HepG2 (cell line): Measurements from ENCODE around the gene GNAS. TPM values are rescaled to one million over a fixed set of nuclear protein-coding genes. Genes with fewer than 3 reads are reported as not detected.

Experiments used
- ATAC-seq: fragments of 200-7000 bp; cut with Tn5 transposase; 3 replicates; pipeline ENCODE4 v1.9.1; 2020; ENCODE audit warnings: mild to moderate bottlenecking, moderate library complexity
- BruUV-seq: library from RNA; stranded (reverse); fragments of 400-500 nt; replicated peaks from 2 replicates; lab custom pipeline; 2021; lab: Mats Ljungman, UMichigan
- CTCF ChIA-PET: fragments of 300-600 bp; formaldehyde crosslinking; extraction: SDS; loops from one replicate; lab custom pipeline; 2021; ENCODE audit warnings: low total read pairs, inconsistent platforms, low intra/inter-chr PET ratio; lab: Yijun Ruan, JAX
- POLR2A ChIA-PET: fragments of 350-600 bp; sonication (Branson Sonifier 250); formaldehyde crosslinking; loops from one replicate; lab custom pipeline; 2020; ENCODE audit warnings: antibody characterized with exemption, inconsistent platforms; lab: Yijun Ruan, JAX
- DNase-seq: peaks from one replicate; pipeline ENCODE4 v3.0.0-alpha.2; 2015; ENCODE audit warnings: low spot score
- FAIRE-seq: peaks from 3 replicates; lab custom pipeline; 2011; peaks lifted over from hg19 to GRCh38; lab: Jason Lieb, UNC
- H2AFZ ChIP-seq: one replicate; pipeline ENCODE4 v1.6.1; 2011; ENCODE audit warnings: low read length, inconsistent platforms
- H3K27ac ChIP-seq: fragments of 300-600 bp; 3 replicates; pipeline ENCODE4 v1.8.0; 2011; ENCODE audit warnings: mixed run types, mild to moderate bottlenecking, mixed read lengths, low read length, inconsistent platforms; ENCODE audit not compliant: insufficient read depth; ENCODE audit errors: extremely low read length
- H3K27me3 ChIP-seq, 2 experiments: fragments of 200-600 bp in 1 of 2; 2 replicates in 1 of 2; 3 replicates in 1 of 2; pipeline versions ENCODE4 v1.6.0 to v1.8.0; 2011; ENCODE audit warnings: low read length in 2 of 2, mild to moderate bottlenecking in 2 of 2, moderate library complexity in 2 of 2, inconsistent platforms in 1 of 2; ENCODE audit not compliant: insufficient read depth in 2 of 2, control insufficient read depth in 1 of 2
- H3K36me3 ChIP-seq, 2 experiments: fragments of 200-600 bp in 1 of 2; replicated peaks in 1 of 2; 2 replicates in 1 of 2; 3 replicates in 1 of 2; pipeline versions ENCODE4 v1.5.1 to v1.8.0; 2011; ENCODE audit warnings: low read length in 2 of 2, inconsistent platforms in 1 of 2; ENCODE audit not compliant: insufficient read depth in 2 of 2, control insufficient read depth in 1 of 2
- H3K4me1 ChIP-seq: 2 replicates; pipeline ENCODE4 v1.5.1; 2012; ENCODE audit warnings: low read length, inconsistent platforms; ENCODE audit not compliant: insufficient read depth
- H3K4me2 ChIP-seq: 2 replicates; pipeline ENCODE4 v1.6.0; 2011; ENCODE audit warnings: low read depth, low read length, inconsistent platforms
- H3K4me3 ChIP-seq, 3 experiments: fragments of 200-600 bp in 1 of 3; sonication (generic), shearing (Covaris generic) in 1 of 3; replicated peaks in 1 of 3; 2 replicates each; pipeline ENCODE4 v1.5.1; 2011 to 2016; ENCODE audit warnings: low read length in 3 of 3, inconsistent platforms in 2 of 3, low read depth in 2 of 3, mild to moderate bottlenecking in 2 of 3, control low read depth in 1 of 3, mixed read lengths in 1 of 3; ENCODE audit not compliant: insufficient read depth in 1 of 3
- H3K79me2 ChIP-seq: one replicate; pipeline ENCODE4 v1.6.1; 2011; ENCODE audit warnings: low read length, inconsistent platforms; ENCODE audit not compliant: insufficient read depth
- H3K9ac ChIP-seq: 2 replicates; pipeline ENCODE4 v1.6.0; 2011; ENCODE audit warnings: mild to moderate bottlenecking, low read depth, low read length, inconsistent platforms; ENCODE audit not compliant: insufficient read depth
- H3K9me3 ChIP-seq: 2 replicates; pipeline ENCODE4 v1.5.1; 2012; ENCODE audit warnings: mild to moderate bottlenecking, low read length
- H4K20me1 ChIP-seq: 2 replicates; pipeline ENCODE4 v1.6.0; 2011; ENCODE audit warnings: inconsistent platforms, mild to moderate bottlenecking, low read length, moderate library complexity; ENCODE audit not compliant: insufficient read depth
- BHLHE40 ChIP-seq: IDR thresholded peaks from 2 replicates; pipeline ENCODE4 v1.6.1; 2011; ENCODE audit warnings: low read length, improper control_type of control experiment
- KAT2B ChIP-seq: fragments of 150-350 bp; IDR thresholded peaks from 2 replicates; pipeline ENCODE4 v1.6.1; 2014; ENCODE audit warnings: low read depth, low read length, borderline replicate concordance
- MAFK ChIP-seq, 2 experiments: IDR thresholded peaks in 1 of 2; conservative IDR thresholded peaks in 1 of 2; 2 replicates each; pipeline ENCODE4 v1.6.1; 2011; ENCODE audit warnings: improper control_type of control experiment in 2 of 2, low read length in 2 of 2
- PHF8 ChIP-seq: sonication (generic); formaldehyde crosslinking; IDR thresholded peaks from 2 replicates; pipeline ENCODE4 v1.5.0; 2020; ENCODE audit warnings: missing genetic modification reagents
- SNAPC4 ChIP-seq: sonication (generic); formaldehyde crosslinking; IDR thresholded peaks from 2 replicates; pipeline ENCODE4 v1.4.0; 2020; ENCODE audit warnings: mild to moderate bottlenecking, missing genetic modification reagents
- SNAPC5 ChIP-seq: sonication (generic); formaldehyde crosslinking; IDR thresholded peaks from 2 replicates; pipeline ENCODE4 v1.8.1; 2023; ENCODE audit warnings: mild to moderate bottlenecking, missing genetic modification reagents, borderline replicate concordance
- SYNCRIP ChIP-seq: fragments of 200-400 bp; formaldehyde crosslinking; IDR thresholded peaks from 2 replicates; pipeline ENCODE4 v1.6.1; 2018; ENCODE audit warnings: mild to moderate bottlenecking, low read depth, low read length; ENCODE audit not compliant: insufficient read depth
- ZBTB26 ChIP-seq: IDR thresholded peaks from 2 replicates; pipeline ENCODE4 v1.6.1; 2016; ENCODE audit warnings: missing compliant biosample characterization, missing genetic modification reagents, borderline replicate concordance
- ZNF3 ChIP-seq: IDR thresholded peaks from 2 replicates; pipeline ENCODE4 v1.7.0; 2017; ENCODE audit warnings: inconsistent platforms
- ZNF678 ChIP-seq: sonication (generic); formaldehyde crosslinking; IDR thresholded peaks from 2 replicates; pipeline ENCODE4 v1.4.0; 2020; ENCODE audit warnings: mild to moderate bottlenecking, missing genetic modification reagents
- ZSCAN9 ChIP-seq: IDR thresholded peaks from 2 replicates; pipeline ENCODE4 v1.6.1; 2016; ENCODE audit warnings: borderline replicate concordance
- WGBS: methylation state at CpG from one replicate; pipeline ENCODE4 v1.1.6; 2017; ENCODE audit warnings: low lambda C conversion rate; 5-methylcytosine and 5-hydroxymethylcytosine counted together
- in situ Hi-C: cut with HindIII; loops from 2 replicates; pipeline ENCODE4 v1.10.0; 2017; ENCODE audit warnings: low pct_unique_long_range_greater_than_20kb; ENCODE audit not compliant: extremely low pct_ligation_motif_present
- intact Hi-C: fragments of 100-400 bp; cut with micrococcal nuclease; formaldehyde crosslinking; loops from one replicate; pipeline ENCODE4 v1.10.0; 2022; ENCODE audit not compliant: unreplicated experiment
- polyA plus RNA-seq, 8 experiments: library from polyadenylated mRNA; depleted of rRNA in 3 of 8; stranded (reverse) in 7 of 8; unstranded in 1 of 8; fragments of >200 nt; fragmentation: Illumina TruSeq in 4 of 8; extraction: Trizol in 4 of 8; gene quantifications; 2 replicates each; pipeline versions ENCODE4 v1.2.1 to v1.2.3, GENCODE V29; 2011 to 2016; ENCODE audit warnings: low read depth in 4 of 8, missing spikeins in 1 of 8, mixed read lengths in 1 of 8; ENCODE audit not compliant: insufficient read depth in 1 of 8
- total RNA-seq, 5 experiments: library from RNA; depleted of rRNA; stranded (reverse); fragments of >200 nt; fragmentation: Illumina TruSeq; extraction: Trizol; gene quantifications; 2 replicates each; pipeline ENCODE4 v1.2.3, GENCODE V29; 2016; ENCODE audit warnings: low read depth in 1 of 5

The GNAS gene
- total and polyA plus RNA-seq, 2 of the 13 experiments (the other 11 are each of a cell fraction or from before 2014, with no cell fraction given), result 407 to 1,008 TPM

- H2AFZ ChIP-seq, result no peak overlapping the region
- H3K27ac ChIP-seq, result no peak overlapping the region
- BruUV-seq, result no TSS peak
- intact Hi-C loops, result no loop called here
- no peaks in the 10 kb centered on the region for H3K36me3 ChIP-seq
- in situ Hi-C loops, result no loop called here
- peaks cover 3 to 33% of the 10 kb centered on the region in 2 experiments; a peak in 4 of 5 replicates for H3K27me3 ChIP-seq
- H3K9ac ChIP-seq, result no peak overlapping the region
- no peaks in the 10 kb centered on the region for H3K9me3 ChIP-seq
- ChIA-PET CTCF (no interaction called here), POLR2A (no interaction called here)
- H3K4me3 ChIP-seq, result no peak overlapping the region
- no peak for FAIRE-seq
- H3K4me2 ChIP-seq, result no peak overlapping the region
- TF ChIP-seq ZNF3 (CRISPR knock-in tag), result no peak
- no peak for TF ChIP-seq ZNF678 (CRISPR knock-in tag)
- peak; percentile 68 for TF ChIP-seq BHLHE40
- peak; percentile 40 to 70; a peak in 3 of 4 replicates for TF ChIP-seq MAFK (conservative IDR thresholded peaks at IDR 0.05 in 1 of 2, IDR thresholded peaks at IDR 0.05 in 1 of 2; ENCODE audit: low read length in 2 of 2)
- no peak for TF ChIP-seq ZSCAN9 (CRISPR knock-in tag)
- no peak for TF ChIP-seq KAT2B
- no peaks in the 10 kb centered on the region for H3K4me1 ChIP-seq
- ATAC-seq, result no peak
- no peaks in the 10 kb centered on the region for H3K79me2 ChIP-seq
- WGBS, result 10% methylated on average over 8 of the region's 8 CpGs
- no peaks in the 10 kb centered on the region for H4K20me1 ChIP-seq
- DNase-seq, result no peak
Observed at GRCh38 chr20:58923117-58923712, 70.7 kb downstream of the GNAS start.

GRCh38 chr20:58926802-58927489 is 74.4 kb downstream of the GNAS start:
- no peak overlapping the region for H3K9ac ChIP-seq
- H2AFZ ChIP-seq, result no peak overlapping the region
- ChIA-PET CTCF (no interaction called here), POLR2A (no interaction called here)
- in situ Hi-C loops (no loop called here), intact Hi-C loops (no loop called here)
- 43% methylated on average over 10 of the region's 10 CpGs for WGBS
- peak; percentile 36; the same call in 2 of the 3 replicates for ATAC-seq
- no peaks in the 10 kb centered on the region for H3K36me3 ChIP-seq
- DNase-seq, result no peak
- H3K4me2 ChIP-seq, result no peak overlapping the region
- no peaks in the 10 kb centered on the region for H4K20me1 ChIP-seq
- BruUV-seq, result no TSS peak
- no peak overlapping the region for H3K4me3 ChIP-seq
- FAIRE-seq, result no peak
- no peaks in the 10 kb centered on the region for H3K79me2 ChIP-seq
- no peak overlapping the region for H3K27ac ChIP-seq
- H3K27me3 ChIP-seq, result peaks cover 4 to 43% of the 10 kb centered on the region in 2 experiments; a peak in 4 of 5 replicates
- H3K4me1 ChIP-seq, result no peaks in the 10 kb centered on the region
- no peaks in the 10 kb centered on the region for H3K9me3 ChIP-seq
- TF ChIP-seq SNAPC5 (CRISPR knock-in tag) (no peak), PHF8 (CRISPR knock-in tag) (no peak), SNAPC4 (CRISPR knock-in tag) (no peak), SYNCRIP (no peak), ZBTB26 (CRISPR knock-in tag) (no peak)
